Keratinocyte (primary cell): Measurements from ENCODE around the gene ROCK1. TPM values are rescaled to one million over a fixed set of nuclear protein-coding genes. Genes with fewer than 3 reads are reported as not detected.
"Not testable (repeated sequence)": the region's sequence is repeated elsewhere in the genome, so short reads cannot be mapped to it uniquely, and the experiment has no call there.

Experiments used
- DNase-seq: peaks from one replicate; pipeline ENCODE4 v3.0.0-alpha.2; 2011; ENCODE audit warnings: low read depth, missing footprints, low spot score
- FAIRE-seq: peaks from 2 replicates; lab custom pipeline; 2011; peaks lifted over from hg19 to GRCh38; lab: Jason Lieb, UNC
- H2AFZ ChIP-seq: 2 replicates; pipeline ENCODE4 v1.6.0; 2012; ENCODE audit warnings: low read length, control low read depth, inconsistent platforms; ENCODE audit not compliant: control insufficient read depth
- H3K27ac ChIP-seq: 2 replicates; pipeline ENCODE4 v1.5.1; 2011; ENCODE audit warnings: low read length; ENCODE audit not compliant: control insufficient read depth, insufficient read depth
- H3K27me3 ChIP-seq: 3 replicates; pipeline ENCODE4 v1.6.0; 2011; ENCODE audit warnings: low read length; ENCODE audit not compliant: control insufficient read depth, insufficient read depth; ENCODE audit errors: extremely low read depth
- H3K36me3 ChIP-seq, 2 experiments: 2 replicates in 1 of 2; 3 replicates in 1 of 2; pipeline ENCODE4 v1.5.1; 2011; ENCODE audit warnings: low read length in 2 of 2, mild to moderate bottlenecking in 1 of 2; ENCODE audit not compliant: control insufficient read depth in 2 of 2, insufficient read depth in 2 of 2; ENCODE audit errors: extremely low read depth in 1 of 2
- H3K4me1 ChIP-seq: 3 replicates; pipeline ENCODE4 v1.5.1; 2011; ENCODE audit warnings: low read length; ENCODE audit not compliant: control insufficient read depth, insufficient read depth; ENCODE audit errors: extremely low read depth
- H3K4me2 ChIP-seq: 3 replicates; pipeline ENCODE4 v1.6.0; 2011; ENCODE audit warnings: low read depth, low read length; ENCODE audit not compliant: control insufficient read depth, insufficient read depth; ENCODE audit errors: extremely low read depth
- H3K4me3 ChIP-seq, 3 experiments: fragments of 200-600 bp in 1 of 3; sonication (generic) in 1 of 3; 2 replicates in 2 of 3; 3 replicates in 1 of 3; pipeline ENCODE4 v1.5.1; 2011 to 2016; ENCODE audit warnings: low read length in 3 of 3, mild to moderate bottlenecking in 3 of 3, control low read depth in 2 of 3, inconsistent platforms in 1 of 3, low read depth in 1 of 3, mixed read lengths in 1 of 3, mixed run types in 1 of 3, moderate library complexity in 1 of 3; ENCODE audit not compliant: control insufficient read depth in 2 of 3, insufficient read depth in 2 of 3; ENCODE audit errors: extremely low read depth in 1 of 3
- H3K79me2 ChIP-seq: 2 replicates; pipeline ENCODE4 v1.6.0; 2012; ENCODE audit warnings: low read length; ENCODE audit not compliant: control insufficient read depth, insufficient read depth
- H3K9ac ChIP-seq: 3 replicates; pipeline ENCODE4 v1.6.0; 2011; ENCODE audit warnings: low read length; ENCODE audit not compliant: control insufficient read depth, insufficient read depth; ENCODE audit errors: extremely low read depth
- H3K9me1 ChIP-seq: 3 replicates; pipeline ENCODE4 v1.6.0; 2011; ENCODE audit warnings: low read length; ENCODE audit not compliant: control insufficient read depth, insufficient read depth; ENCODE audit errors: extremely low read depth
- H3K9me3 ChIP-seq: 2 replicates; pipeline ENCODE4 v1.5.1; 2012; ENCODE audit warnings: low read depth, low read length; ENCODE audit not compliant: control insufficient read depth
- H4K20me1 ChIP-seq: 3 replicates; pipeline ENCODE4 v1.6.0; 2011; ENCODE audit warnings: low read length; ENCODE audit not compliant: control insufficient read depth, insufficient read depth; ENCODE audit errors: extremely low read depth
- EZH2 ChIP-seq: IDR thresholded peaks from one replicate; pipeline ENCODE4 v1.6.1; 2012; ENCODE audit warnings: inconsistent platforms, mild to moderate bottlenecking, low read length, moderate library complexity
- dilution Hi-C: fragments of 300-500 bp; cut with MboI; formaldehyde crosslinking; loops from one replicate; pipeline ENCODE4 v1.7.0; 2020; ENCODE audit warnings: low sequenced_read_pairs; ENCODE audit not compliant: extremely low pct_ligation_motif_present
- polyA plus RNA-seq, 5 experiments: library from polyadenylated mRNA; depleted of rRNA in 3 of 5; stranded (reverse) in 3 of 5; stranded (forward) in 1 of 5; unstranded in 1 of 5; fragments of >200 nt; gene quantifications; 1 replicate in 1 of 5; 2 replicates in 3 of 5; 3 replicates in 1 of 5; pipeline versions ENCODE4 v1.2.1 to v1.2.3, GENCODE V29; 2011 to 2012; ENCODE audit warnings: missing spikeins in 2 of 5, low read depth in 1 of 5, low replicate concordance in 1 of 5
- TF ChIP-seq, protein P1 (sequence below), 3 experiments: IDR thresholded peaks in 1 of 3; conservative IDR thresholded peaks in 1 of 3; optimal IDR thresholded peaks in 1 of 3; 2 replicates in 2 of 3; 3 replicates in 1 of 3; pipeline versions ENCODE3 to v1.5.1; 2011; ENCODE audit warnings: low read length in 3 of 3, mild to moderate bottlenecking in 3 of 3, moderate library complexity in 2 of 3, control low read depth in 1 of 3, inconsistent platforms in 1 of 3; ENCODE audit not compliant: insufficient read depth in 2 of 3; ENCODE audit errors: extremely low read depth in 1 of 3

The ROCK1 gene
- polyA plus RNA-seq, 1 donor (not counting 4 experiments of a cell fraction or from before 2014, with no cell fraction given): 25.9 TPM

DNA sequence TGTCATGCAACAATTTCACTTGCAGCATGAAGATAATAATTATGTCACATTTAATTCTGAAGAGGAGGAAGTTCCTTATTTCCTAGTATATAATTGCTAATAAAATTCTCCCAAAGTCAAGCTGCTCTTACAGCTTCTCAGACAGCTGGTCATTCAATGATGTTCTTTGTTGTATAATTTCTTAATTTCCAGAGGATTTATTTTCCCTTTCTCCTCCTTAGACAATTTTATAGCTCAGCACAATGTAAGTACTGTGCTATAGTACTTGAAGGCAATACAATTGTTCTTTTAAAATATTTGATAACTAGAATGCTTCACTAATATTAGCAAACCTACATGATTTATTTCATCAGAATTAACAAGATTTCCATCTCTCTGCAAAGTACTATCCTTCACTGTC is 73.4 kb downstream of the ROCK1 start:
- dilution Hi-C loops: no loop called here
- H3K27ac ChIP-seq: no peak overlapping the region
- no peak for FAIRE-seq

DNA sequence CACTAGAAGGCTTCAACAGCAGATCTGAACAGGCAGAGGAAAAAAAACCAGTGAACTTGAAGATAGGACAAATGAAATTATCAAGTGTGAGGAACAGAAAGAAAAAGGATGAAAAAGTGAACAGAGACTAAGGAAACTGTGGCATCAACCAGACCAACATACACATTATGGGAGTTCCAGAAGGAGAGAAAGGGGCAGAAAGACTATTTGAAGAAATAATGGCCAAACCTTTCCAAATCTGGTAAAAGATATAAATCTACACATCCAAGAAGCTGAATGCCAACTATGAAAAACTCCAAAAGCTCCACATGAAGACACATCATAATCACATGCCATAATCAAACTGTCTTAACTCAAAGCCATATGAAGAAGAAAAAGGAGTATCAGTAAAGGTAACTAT is 79.8 kb downstream of the ROCK1 start:
- no peaks in the 10 kb centered on the region for H3K4me1 ChIP-seq
- H4K20me1 ChIP-seq: no peaks in the 10 kb centered on the region
- DNase-seq (no peak), FAIRE-seq (no peak)
- H3K9ac ChIP-seq: no peak overlapping the region
- no peak overlapping the region for H2AFZ ChIP-seq
- H3K4me3 ChIP-seq: no peak overlapping the region
- H3K9me3 ChIP-seq: no peaks in the 10 kb centered on the region
- TF ChIP-seq EZH2: no peak
- TF ChIP-seq, protein P1, sequence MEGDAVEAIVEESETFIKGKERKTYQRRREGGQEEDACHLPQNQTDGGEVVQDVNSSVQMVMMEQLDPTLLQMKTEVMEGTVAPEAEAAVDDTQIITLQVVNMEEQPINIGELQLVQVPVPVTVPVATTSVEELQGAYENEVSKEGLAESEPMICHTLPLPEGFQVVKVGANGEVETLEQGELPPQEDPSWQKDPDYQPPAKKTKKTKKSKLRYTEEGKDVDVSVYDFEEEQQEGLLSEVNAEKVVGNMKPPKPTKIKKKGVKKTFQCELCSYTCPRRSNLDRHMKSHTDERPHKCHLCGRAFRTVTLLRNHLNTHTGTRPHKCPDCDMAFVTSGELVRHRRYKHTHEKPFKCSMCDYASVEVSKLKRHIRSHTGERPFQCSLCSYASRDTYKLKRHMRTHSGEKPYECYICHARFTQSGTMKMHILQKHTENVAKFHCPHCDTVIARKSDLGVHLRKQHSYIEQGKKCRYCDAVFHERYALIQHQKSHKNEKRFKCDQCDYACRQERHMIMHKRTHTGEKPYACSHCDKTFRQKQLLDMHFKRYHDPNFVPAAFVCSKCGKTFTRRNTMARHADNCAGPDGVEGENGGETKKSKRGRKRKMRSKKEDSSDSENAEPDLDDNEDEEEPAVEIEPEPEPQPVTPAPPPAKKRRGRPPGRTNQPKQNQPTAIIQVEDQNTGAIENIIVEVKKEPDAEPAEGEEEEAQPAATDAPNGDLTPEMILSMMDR (optimal IDR thresholded peaks at IDR 0.05 in 1 of 3, IDR thresholded peaks at IDR 0.05 in 1 of 3, conservative IDR thresholded peaks at IDR 0.05 in 1 of 3; ENCODE audit: extremely low read depth in 1 of 3, insufficient read depth in 2 of 3, low read length in 3 of 3): no peak
- peaks cover 15% of the 10 kb centered on the region for H3K79me2 ChIP-seq
- dilution Hi-C loops: no loop called here
- H3K9me1 ChIP-seq: no peaks in the 10 kb centered on the region
- H3K4me2 ChIP-seq: no peak overlapping the region
- H3K27ac ChIP-seq: no peak overlapping the region
- peaks cover 2 to 3% of the 10 kb centered on the region in 2 experiments for H3K36me3 ChIP-seq
- no peaks in the 10 kb centered on the region for H3K27me3 ChIP-seq

More for the DNA sequence above, 73.4 kb downstream of the ROCK1 start:
- no peak overlapping the region for H2AFZ ChIP-seq
- TF ChIP-seq, protein P1 (optimal IDR thresholded peaks at IDR 0.05 in 1 of 3, IDR thresholded peaks at IDR 0.05 in 1 of 3, conservative IDR thresholded peaks at IDR 0.05 in 1 of 3; ENCODE audit: extremely low read depth in 1 of 3, insufficient read depth in 2 of 3, low read length in 3 of 3): no peak
- no peak for TF ChIP-seq EZH2
- H3K4me1 ChIP-seq: no peaks in the 10 kb centered on the region
- no peak overlapping the region for H3K9ac ChIP-seq
- no peak overlapping the region for H3K4me2 ChIP-seq
- H3K9me1 ChIP-seq: no peaks in the 10 kb centered on the region
- H3K27me3 ChIP-seq: no peaks in the 10 kb centered on the region
- H4K20me1 ChIP-seq: no peaks in the 10 kb centered on the region
- H3K4me3 ChIP-seq: no peak overlapping the region
- no peak for DNase-seq
- peaks cover 6% of the 10 kb centered on the region for H3K79me2 ChIP-seq
- H3K36me3 ChIP-seq: peaks cover 2 to 8% of the 10 kb centered on the region in 2 experiments
- H3K9me3 ChIP-seq: no peaks in the 10 kb centered on the region

- H3K27ac ChIP-seq, dilution Hi-C loops, H3K4me3 ChIP-seq, FAIRE-seq, H3K27me3 ChIP-seq, H2AFZ ChIP-seq, H3K9me3 ChIP-seq, H4K20me1 ChIP-seq, H3K4me1 ChIP-seq, H3K4me2 ChIP-seq, H3K9me1 ChIP-seq, DNase-seq, H3K79me2 ChIP-seq, H3K36me3 ChIP-seq, H3K9ac ChIP-seq: not testable (repeated sequence)
Measured at GRCh38 chr18:21018257-21018656, 93.4 kb downstream of the ROCK1 start.
